Activated naive CD4-positive, alpha-beta T cell treated with anti-CD3 and anti-CD28 coated beads, Interleukin-2, amount 50 U/mL, for 72 hours (primary cell): ENCODE results near the gene ZNF189. TPM values are rescaled to one million over a fixed set of nuclear protein-coding genes. Genes with fewer than 3 reads are reported as not detected.

Experiments used
- ATAC-seq, 2 donors: fragments of 150-1000 bp; cut with Tn5 transposase; 2 replicates each; pipeline ENCODE4 v1.10.0; 2021; ENCODE audit warnings: mild to moderate bottlenecking in 2 of 2, moderate library complexity in 2 of 2
- DNase-seq, 2 donors: peaks; one replicate each; pipeline ENCODE4 v3.0.0; 2021 to 2022; ENCODE audit warnings: low spot score in 2 of 2
- H3K27ac Mint-ChIP-seq, 2 donors: one replicate each; pipeline ENCODE4 v1.8.0; 2022; ENCODE audit warnings: mild to moderate bottlenecking in 2 of 2, mixed read lengths in 2 of 2
- H3K36me3 Mint-ChIP-seq, 2 donors: one replicate each; pipeline ENCODE4 v1.8.0; 2022; ENCODE audit warnings: mixed read lengths in 2 of 2
- H3K9me3 Mint-ChIP-seq, 2 donors: one replicate each; pipeline ENCODE4 v1.8.0; 2022; ENCODE audit warnings: mixed read lengths in 2 of 2
- total RNA-seq, 2 donors: library from RNA; stranded (reverse); gene quantifications; one replicate each; pipeline ENCODE4 v1.2.3, GENCODE V29; 2022

ZNF189 gene
- total RNA-seq, 2 donors from 2014 or later = 8.8 to 10.5 TPM

- no peak for ATAC-seq
- no peaks in the 10 kb centered on the region for H3K9me3 Mint-ChIP-seq
Measured at GRCh38 chr9:101432171-101432570, 33.5 kb downstream of the ZNF189 start.

GRCh38 chr9:101432740-101433139, 34.1 kb downstream of the ZNF189 start:
- peaks cover 0 to 4% of the 10 kb centered on the region in 2 donors for H3K36me3 Mint-ChIP-seq
- H3K27ac Mint-ChIP-seq = no peak overlapping the region
- no peak for ATAC-seq
- no peak for DNase-seq
- H3K9me3 Mint-ChIP-seq = no peaks in the 10 kb centered on the region

More at GRCh38 chr9:101432171-101432570, 33.5 kb downstream of the ZNF189 start:
- no peak for DNase-seq
- Mint-ChIP-seq H3K36me3 (peaks cover 0 to 4% of the 10 kb centered on the region in 2 donors), H3K27ac (no peak overlapping the region)

GRCh38 chr9:101433229-101433628, 34.6 kb downstream of the ZNF189 start:
- Mint-ChIP-seq H3K27ac (no peak overlapping the region), H3K9me3 (no peaks in the 10 kb centered on the region)
- no peak for ATAC-seq

GRCh38 chr9:101434998-101435397, 36.3 kb downstream of the ZNF189 start:
- no peaks in the 10 kb centered on the region for H3K9me3 Mint-ChIP-seq
- no peak overlapping the region for H3K27ac Mint-ChIP-seq
- DNase-seq (no peak), ATAC-seq (no peak)
- H3K36me3 Mint-ChIP-seq = peaks cover 0 to 4% of the 10 kb centered on the region in 2 donors

More at GRCh38 chr9:101433229-101433628, 34.6 kb downstream of the ZNF189 start:
- no peak for DNase-seq
- H3K36me3 Mint-ChIP-seq = peaks cover 0 to 4% of the 10 kb centered on the region in 2 donors

GRCh38 chr9:101435601-101436079, 37.0 kb downstream of the ZNF189 start, which contains the start of gene ALDOB:
ALDOB (minus strand) TSS chr9:101435774; CDS start chr9:101430887, 4,887 bp downstream.
- Mint-ChIP-seq H3K27ac (no peak within 1 kb of the TSS), H3K9me3 (no peaks in the 10 kb centered on the region), H3K36me3 (no peaks in the 10 kb centered on the region)
- DNase-seq (no peak), ATAC-seq (no peak)

- Mint-ChIP-seq H3K9me3 (no peaks in the 10 kb centered on the region), H3K27ac (no peak overlapping the region)
- ATAC-seq = no peak
Measured at GRCh38 chr9:101437806-101438232, 39.2 kb downstream of the ZNF189 start.

DNA sequence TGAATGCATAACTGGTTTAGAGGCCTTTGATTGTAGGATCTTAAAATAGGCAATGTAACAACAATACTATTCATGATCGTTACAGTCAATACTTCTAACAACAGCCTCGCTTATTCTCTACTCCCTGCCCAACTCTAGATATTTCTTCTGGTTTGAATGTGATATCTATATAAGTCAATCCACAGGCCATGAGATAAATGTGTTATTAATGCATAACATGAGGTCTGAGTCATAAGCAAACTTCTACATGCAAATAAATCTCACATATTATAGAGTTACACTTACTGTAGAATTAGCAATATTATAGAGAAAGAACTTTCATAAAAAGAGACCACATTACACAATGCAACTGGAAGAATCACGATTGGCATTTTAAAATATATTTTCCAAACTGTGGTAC, 39.9 kb downstream of the ZNF189 start:
- no peaks in the 10 kb centered on the region for H3K9me3 Mint-ChIP-seq
- ATAC-seq (no peak), DNase-seq (no peak)
- no peaks in the 10 kb centered on the region for H3K36me3 Mint-ChIP-seq
- H3K27ac Mint-ChIP-seq = no peak overlapping the region

More at GRCh38 chr9:101437806-101438232, 39.2 kb downstream of the ZNF189 start:
- no peaks in the 10 kb centered on the region for H3K36me3 Mint-ChIP-seq
- DNase-seq = no peak

- DNase-seq = no peak
- Mint-ChIP-seq H3K9me3 (no peaks in the 10 kb centered on the region), H3K27ac (no peak overlapping the region), H3K36me3 (no peaks in the 10 kb centered on the region)
- ATAC-seq = no peak
Measured at GRCh38 chr9:101440714-101441230, 42.1 kb downstream of the ZNF189 start.

GRCh38 chr9:101442318-101442717, 43.7 kb downstream of the ZNF189 start:
- H3K27ac Mint-ChIP-seq = no peak overlapping the region
- ATAC-seq (no peak), DNase-seq (no peak)
- H3K9me3 Mint-ChIP-seq = no peaks in the 10 kb centered on the region
- H3K36me3 Mint-ChIP-seq = no peaks in the 10 kb centered on the region

GRCh38 chr9:101442736-101443135, 44.1 kb downstream of the ZNF189 start:
- Mint-ChIP-seq H3K36me3 (no peaks in the 10 kb centered on the region), H3K27ac (no peak overlapping the region), H3K9me3 (no peaks in the 10 kb centered on the region)
- no peak for ATAC-seq
- DNase-seq = no peak

- no peak for DNase-seq
- H3K9me3 Mint-ChIP-seq = no peaks in the 10 kb centered on the region
- no peak for ATAC-seq
- H3K36me3 Mint-ChIP-seq = no peaks in the 10 kb centered on the region
- no peak overlapping the region for H3K27ac Mint-ChIP-seq
Measured at GRCh38 chr9:101443364-101443771, 44.7 kb downstream of the ZNF189 start.

DNA sequence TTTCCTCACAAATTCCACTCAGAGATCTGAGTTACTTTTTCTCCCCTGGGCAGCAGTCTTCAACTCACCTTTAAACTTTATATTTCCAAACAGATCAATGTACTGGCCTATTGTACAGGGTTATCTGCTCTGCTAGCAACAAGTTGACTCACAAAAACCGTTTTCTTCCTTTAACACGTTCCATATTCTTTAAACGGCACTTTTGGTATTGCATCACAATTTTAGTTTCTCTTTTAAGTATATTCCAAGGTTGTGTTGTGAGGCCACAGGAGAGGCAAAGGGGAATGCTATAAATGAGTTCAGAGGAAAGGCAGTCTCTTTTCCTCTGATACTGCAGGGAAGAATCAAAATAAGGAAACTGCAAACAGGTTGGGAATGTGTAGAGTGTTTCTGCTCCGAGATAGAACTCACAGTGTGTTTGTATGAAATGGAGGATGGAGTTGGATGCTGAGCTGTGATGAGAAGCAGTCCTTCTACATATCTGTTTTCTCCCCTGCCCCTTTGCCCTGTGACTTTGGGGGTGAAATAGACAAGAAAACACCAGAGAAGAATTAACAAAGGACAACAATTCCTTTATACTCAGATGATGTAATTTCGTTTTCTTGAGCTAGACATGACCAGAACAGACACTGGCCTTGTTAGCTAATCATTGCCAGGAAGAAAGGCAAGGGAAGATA, 46.8 kb downstream of the ZNF189 start:
- H3K27ac Mint-ChIP-seq = no peak overlapping the region
- ATAC-seq (no peak), DNase-seq (no peak)
- no peaks in the 10 kb centered on the region for H3K9me3 Mint-ChIP-seq
- H3K36me3 Mint-ChIP-seq = no peaks in the 10 kb centered on the region

DNA sequence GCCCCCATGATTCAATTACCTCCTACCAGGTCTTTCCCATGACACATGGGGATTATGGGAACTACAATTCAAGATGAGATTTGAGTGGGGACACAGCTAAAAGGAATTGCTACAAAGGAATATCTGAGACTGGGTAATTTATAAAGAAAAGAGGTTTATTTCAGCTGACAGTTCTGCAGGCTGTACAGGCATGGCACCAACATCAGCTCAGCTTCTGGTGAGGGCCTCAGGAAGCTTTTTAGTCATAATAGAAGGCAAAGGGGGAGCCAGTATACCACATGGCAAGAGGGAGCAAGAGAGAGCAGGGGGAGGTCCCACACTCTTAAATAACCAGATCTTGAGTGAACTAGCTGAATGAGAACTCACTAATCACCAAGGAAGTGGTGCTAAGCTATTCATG, 48.1 kb downstream of the ZNF189 start:
- DNase-seq (no peak), ATAC-seq (no peak)
- peaks cover 0 to 2% of the 10 kb centered on the region in 2 donors for H3K9me3 Mint-ChIP-seq
- no peak overlapping the region for H3K27ac Mint-ChIP-seq
- peaks cover 0 to 2% of the 10 kb centered on the region in 2 donors for H3K36me3 Mint-ChIP-seq

GRCh38 chr9:101448680-101449070, 50.0 kb downstream of the ZNF189 start:
- peaks cover 0 to 4% of the 10 kb centered on the region in 2 donors for H3K9me3 Mint-ChIP-seq
- peak overlapping the region in 1 of 2 donors; percentile 23 for H3K27ac Mint-ChIP-seq

DNA sequence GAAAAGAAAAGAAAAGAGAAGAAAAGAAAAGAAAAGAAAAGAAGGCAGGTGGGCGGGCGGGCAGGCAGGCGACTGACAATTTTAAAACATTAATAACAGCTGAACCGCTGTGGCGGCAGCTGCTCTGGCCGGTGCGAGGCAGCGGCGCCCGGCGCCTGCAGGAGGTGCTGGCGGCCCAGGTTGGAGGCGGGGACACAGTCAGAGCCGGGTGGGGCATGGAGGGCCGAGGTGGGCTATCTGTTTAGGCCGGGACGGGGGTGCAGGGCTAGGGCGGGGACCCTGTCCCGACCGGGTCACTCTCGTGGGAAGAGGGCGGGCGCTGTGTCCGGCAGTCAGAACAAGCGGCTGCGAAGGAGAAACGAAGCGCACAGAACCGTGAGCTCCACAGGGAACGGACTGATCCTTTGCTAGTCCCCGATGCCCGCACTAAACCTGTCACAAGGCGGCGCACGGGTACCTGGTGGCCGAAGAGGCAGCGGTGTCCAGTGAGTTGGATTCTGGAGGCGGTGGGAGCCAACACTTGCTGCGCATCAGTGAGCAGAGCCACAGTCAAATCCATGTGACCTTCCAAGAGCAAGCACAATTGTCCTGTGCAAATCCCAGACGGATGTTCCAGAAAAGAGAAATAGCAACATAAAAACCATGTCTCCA, 50.5 kb downstream of the ZNF189 start:
- H3K36me3 Mint-ChIP-seq = peaks cover 0 to 7% of the 10 kb centered on the region in 2 donors

More at GRCh38 chr9:101448680-101449070, 50.0 kb downstream of the ZNF189 start:
- ATAC-seq (no peak), DNase-seq (no peak)
- H3K36me3 Mint-ChIP-seq = peaks cover 0 to 7% of the 10 kb centered on the region in 2 donors

GRCh38 chr9:101450931-101451330, 52.3 kb downstream of the ZNF189 start:
- no peak for ATAC-seq
- Mint-ChIP-seq H3K27ac (no peak overlapping the region), H3K36me3 (peaks cover 0 to 7% of the 10 kb centered on the region in 2 donors), H3K9me3 (peaks cover 0 to 4% of the 10 kb centered on the region in 2 donors)
- DNase-seq = no peak

More for the DNA sequence above, 50.5 kb downstream of the ZNF189 start:
- Mint-ChIP-seq H3K9me3 (peaks cover 0 to 4% of the 10 kb centered on the region in 2 donors), H3K27ac (no peak overlapping the region)
- DNase-seq (peak in 1 of 2 donors; percentile 59), ATAC-seq (peak; percentile 90 to 99)

DNA sequence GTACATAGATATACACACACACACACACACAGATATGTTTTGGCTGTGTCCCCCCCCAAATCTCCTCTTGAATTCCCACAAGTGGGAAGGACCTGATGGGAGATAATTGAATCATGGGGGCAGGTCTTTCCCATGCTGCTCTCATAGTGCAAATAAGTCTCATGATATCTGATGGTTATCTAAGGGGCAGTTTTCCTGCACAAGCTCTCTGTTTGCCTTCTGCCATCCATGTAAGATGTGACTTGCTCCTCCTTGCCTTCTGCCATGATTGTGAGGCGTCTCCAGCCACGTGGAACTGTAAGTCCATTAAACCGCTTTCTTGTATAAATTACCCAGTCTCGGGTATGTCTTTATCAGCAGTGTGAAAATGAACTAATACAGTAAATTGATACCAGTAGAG, 52.8 kb downstream of the ZNF189 start:
- DNase-seq (no peak), ATAC-seq (no peak)
- peaks cover 0 to 4% of the 10 kb centered on the region in 2 donors for H3K9me3 Mint-ChIP-seq
- no peak overlapping the region for H3K27ac Mint-ChIP-seq
- H3K36me3 Mint-ChIP-seq = peaks cover 0 to 7% of the 10 kb centered on the region in 2 donors
